HEK293 (cell line): ENCODE data around the gene DAAM1.

Source experiments
- BCL11B ChIP-seq: fragments of 450-650 bp; formaldehyde crosslinking; IDR thresholded peaks from 2 replicates; pipeline ENCODE4 v1.5.1; 2016; ENCODE audit warnings: low read depth, missing biosample characterization, missing genetic modification characterization
- HOXA7 ChIP-seq: sonication (generic); formaldehyde crosslinking; IDR thresholded peaks from 2 replicates; pipeline ENCODE4 v1.8.1; 2022; ENCODE audit warnings: missing genetic modification reagents, borderline replicate concordance
- KLF9 ChIP-seq: fragments of 450-650 bp; formaldehyde crosslinking; IDR thresholded peaks from 2 replicates; pipeline ENCODE4 v1.5.1; 2016; ENCODE audit warnings: missing biosample characterization, missing genetic modification characterization, low read depth
- OSR2 ChIP-seq: fragments of 450-650 bp; formaldehyde crosslinking; IDR thresholded peaks from 2 replicates; pipeline ENCODE4 v1.5.1; 2016; ENCODE audit warnings: missing biosample characterization, missing genetic modification characterization
- PRDM10 ChIP-seq: fragments of 450-650 bp; formaldehyde crosslinking; IDR thresholded peaks from 2 replicates; pipeline ENCODE4 v1.5.1; 2016; ENCODE audit warnings: missing biosample characterization, missing genetic modification characterization
- PRDM2 ChIP-seq: fragments of 450-650 bp; formaldehyde crosslinking; IDR thresholded peaks from 2 replicates; pipeline ENCODE4 v1.5.1; 2016; ENCODE audit warnings: missing biosample characterization, missing genetic modification characterization, borderline replicate concordance
- SCRT1 ChIP-seq: fragments of 450-650 bp; formaldehyde crosslinking; IDR thresholded peaks from 2 replicates; pipeline ENCODE4 v1.5.1; 2016; ENCODE audit warnings: missing biosample characterization, missing genetic modification characterization, borderline replicate concordance
- ZBTB21 ChIP-seq: fragments of 450-650 bp; formaldehyde crosslinking; IDR thresholded peaks from 2 replicates; pipeline ENCODE4 v1.5.1; 2017; ENCODE audit warnings: missing biosample characterization, missing genetic modification characterization
- ZFP3 ChIP-seq: fragments of 450-650 bp; formaldehyde crosslinking; IDR thresholded peaks from 2 replicates; pipeline ENCODE4 v1.5.1; 2016; ENCODE audit warnings: low read depth, missing biosample characterization, missing genetic modification characterization
- ZFP37 ChIP-seq: fragments of 450-650 bp; formaldehyde crosslinking; IDR thresholded peaks from 2 replicates; pipeline ENCODE4 v1.5.1; 2016; ENCODE audit warnings: missing biosample characterization, missing genetic modification characterization
- ZNF114 ChIP-seq: fragments of 450-650 bp; formaldehyde crosslinking; IDR thresholded peaks from 2 replicates; pipeline ENCODE4 v1.5.0; 2017; ENCODE audit warnings: missing biosample characterization, missing genetic modification characterization
- ZNF169 ChIP-seq: fragments of 450-650 bp; formaldehyde crosslinking; IDR thresholded peaks from 2 replicates; pipeline ENCODE4 v1.5.1; 2016; ENCODE audit warnings: missing biosample characterization, missing genetic modification characterization
- ZNF175 ChIP-seq: fragments of 450-650 bp; formaldehyde crosslinking; IDR thresholded peaks from 2 replicates; pipeline ENCODE4 v1.5.1; 2016; ENCODE audit warnings: missing biosample characterization, missing genetic modification characterization
- ZNF2 ChIP-seq: fragments of 450-650 bp; formaldehyde crosslinking; IDR thresholded peaks from 2 replicates; pipeline ENCODE4 v1.5.1; 2016; ENCODE audit warnings: missing biosample characterization, missing genetic modification characterization
- ZNF221 ChIP-seq: fragments of 450-650 bp; formaldehyde crosslinking; IDR thresholded peaks from 2 replicates; pipeline ENCODE4 v1.5.1; 2017; ENCODE audit warnings: missing biosample characterization, missing genetic modification characterization, borderline replicate concordance
- ZNF248 ChIP-seq: fragments of 450-650 bp; formaldehyde crosslinking; IDR thresholded peaks from 2 replicates; pipeline ENCODE4 v1.5.1; 2017; ENCODE audit warnings: missing biosample characterization, missing genetic modification characterization
- ZNF311 ChIP-seq: fragments of 450-650 bp; formaldehyde crosslinking; IDR thresholded peaks from 2 replicates; pipeline ENCODE4 v1.5.1; 2017; ENCODE audit warnings: missing biosample characterization, missing genetic modification characterization, borderline replicate concordance
- ZNF561 ChIP-seq: fragments of 450-650 bp; IDR thresholded peaks from 2 replicates; pipeline ENCODE4 v1.5.1; 2018; ENCODE audit warnings: missing biosample characterization, missing genetic modification characterization, borderline replicate concordance
- ZNF596 ChIP-seq: fragments of 450-650 bp; IDR thresholded peaks from 2 replicates; pipeline ENCODE4 v1.5.0; 2018; ENCODE audit warnings: missing biosample characterization, mild to moderate bottlenecking, missing genetic modification characterization, moderate library complexity
- ZNF660 ChIP-seq: fragments of 450-650 bp; IDR thresholded peaks from 2 replicates; pipeline ENCODE4 v1.5.1; 2018; ENCODE audit warnings: missing biosample characterization, mild to moderate bottlenecking, missing genetic modification characterization
- TF ChIP-seq, protein P1 (sequence below): fragments of 450-650 bp; formaldehyde crosslinking; IDR thresholded peaks from 2 replicates; pipeline ENCODE4 v1.5.1; 2016; ENCODE audit warnings: missing biosample characterization, missing genetic modification characterization
- TF ChIP-seq, protein P2 (sequence below): fragments of 450-650 bp; formaldehyde crosslinking; optimal IDR thresholded peaks from 2 replicates; pipeline ENCODE3; 2016; ENCODE audit warnings: missing biosample characterization, mild to moderate bottlenecking, missing genetic modification characterization
- TF ChIP-seq, protein P3 (sequence below): fragments of 450-650 bp; IDR thresholded peaks from 2 replicates; pipeline ENCODE4 v1.5.1; 2018; ENCODE audit warnings: missing biosample characterization, missing genetic modification characterization

Gene DAAM1

DNA sequence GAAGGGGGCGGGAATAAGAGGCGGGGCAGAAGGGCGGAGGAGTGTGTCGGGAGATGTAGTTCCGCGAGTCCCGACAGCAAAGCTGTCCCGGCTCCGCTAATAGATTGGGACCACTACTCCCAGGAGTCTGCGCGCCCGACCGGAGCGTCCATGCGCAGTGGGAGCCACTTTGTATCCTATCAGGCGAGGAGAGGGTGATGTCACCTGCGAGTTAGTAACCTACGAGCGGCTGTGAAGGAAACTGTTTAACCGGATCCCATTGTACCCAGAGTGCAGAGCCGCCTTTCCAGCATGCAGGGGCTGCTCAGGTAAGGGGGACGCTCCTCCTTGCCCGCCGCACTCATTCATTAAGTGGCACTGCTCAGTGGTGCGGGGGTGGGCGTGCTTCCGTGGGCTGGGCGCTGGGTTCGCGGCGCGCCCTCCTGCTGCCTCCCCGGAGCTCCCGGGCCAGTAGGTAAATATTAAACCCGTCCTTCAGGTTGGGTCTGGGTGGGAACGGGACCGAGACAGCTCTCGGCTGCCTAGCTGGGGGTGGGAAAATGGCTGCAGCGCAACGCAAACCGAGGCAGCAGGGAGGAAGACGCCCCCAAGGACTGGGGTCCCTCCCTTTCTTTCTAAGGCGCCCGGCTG, at the start of gene DAAM1 (continued):
- TF ChIP-seq, protein P1, sequence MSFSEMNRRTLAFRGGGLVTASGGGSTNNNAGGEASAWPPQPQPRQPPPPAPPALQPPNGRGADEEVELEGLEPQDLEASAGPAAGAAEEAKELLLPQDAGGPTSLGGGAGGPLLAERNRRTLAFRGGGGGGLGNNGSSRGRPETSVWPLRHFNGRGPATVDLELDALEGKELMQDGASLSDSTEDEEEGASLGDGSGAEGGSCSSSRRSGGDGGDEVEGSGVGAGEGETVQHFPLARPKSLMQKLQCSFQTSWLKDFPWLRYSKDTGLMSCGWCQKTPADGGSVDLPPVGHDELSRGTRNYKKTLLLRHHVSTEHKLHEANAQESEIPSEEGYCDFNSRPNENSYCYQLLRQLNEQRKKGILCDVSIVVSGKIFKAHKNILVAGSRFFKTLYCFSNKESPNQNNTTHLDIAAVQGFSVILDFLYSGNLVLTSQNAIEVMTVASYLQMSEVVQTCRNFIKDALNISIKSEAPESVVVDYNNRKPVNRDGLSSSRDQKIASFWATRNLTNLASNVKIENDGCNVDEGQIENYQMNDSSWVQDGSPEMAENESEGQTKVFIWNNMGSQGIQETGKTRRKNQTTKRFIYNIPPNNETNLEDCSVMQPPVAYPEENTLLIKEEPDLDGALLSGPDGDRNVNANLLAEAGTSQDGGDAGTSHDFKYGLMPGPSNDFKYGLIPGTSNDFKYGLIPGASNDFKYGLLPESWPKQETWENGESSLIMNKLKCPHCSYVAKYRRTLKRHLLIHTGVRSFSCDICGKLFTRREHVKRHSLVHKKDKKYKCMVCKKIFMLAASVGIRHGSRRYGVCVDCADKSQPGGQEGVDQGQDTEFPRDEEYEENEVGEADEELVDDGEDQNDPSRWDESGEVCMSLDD (tag by site-specific recombination): no peak
- TF ChIP-seq PRDM2: no peak
- TF ChIP-seq HOXA7 (CRISPR knock-in tag): no peak
- TF ChIP-seq ZFP37 (tag by site-specific recombination): 0 out of 2 replicates have a peak, but pooled peaks have one; percentile 59
- no peak for TF ChIP-seq ZFP3 (tag by site-specific recombination)
- TF ChIP-seq, protein P2, sequence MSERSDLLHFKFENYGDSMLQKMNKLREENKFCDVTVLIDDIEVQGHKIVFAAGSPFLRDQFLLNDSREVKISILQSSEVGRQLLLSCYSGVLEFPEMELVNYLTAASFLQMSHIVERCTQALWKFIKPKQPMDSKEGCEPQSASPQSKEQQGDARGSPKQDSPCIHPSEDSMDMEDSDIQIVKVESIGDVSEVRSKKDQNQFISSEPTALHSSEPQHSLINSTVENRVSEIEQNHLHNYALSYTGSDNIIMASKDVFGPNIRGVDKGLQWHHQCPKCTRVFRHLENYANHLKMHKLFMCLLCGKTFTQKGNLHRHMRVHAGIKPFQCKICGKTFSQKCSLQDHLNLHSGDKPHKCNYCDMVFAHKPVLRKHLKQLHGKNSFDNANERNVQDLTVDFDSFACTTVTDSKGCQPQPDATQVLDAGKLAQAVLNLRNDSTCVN (tag by site-specific recombination): peak; percentile 42
- no peak for TF ChIP-seq ZNF561 (tag by site-specific recombination)
- no peak for TF ChIP-seq ZNF175 (tag by site-specific recombination)
- TF ChIP-seq ZNF248 (tag by site-specific recombination): no peak
- TF ChIP-seq ZNF114 (tag by site-specific recombination): no peak
- no peak for TF ChIP-seq ZNF311 (tag by site-specific recombination)
- peak; percentile 49 for TF ChIP-seq OSR2 (tag by site-specific recombination)
- no peak for TF ChIP-seq ZBTB21 (tag by site-specific recombination)
- TF ChIP-seq SCRT1 (tag by site-specific recombination): no peak
- TF ChIP-seq ZNF169 (tag by site-specific recombination): no peak
- TF ChIP-seq BCL11B: no peak
- TF ChIP-seq KLF9 (tag by site-specific recombination): peak; percentile 70
- TF ChIP-seq PRDM10 (tag by site-specific recombination): no peak
- TF ChIP-seq ZNF660 (tag by site-specific recombination): no peak
- no peak for TF ChIP-seq ZNF221 (tag by site-specific recombination)
- TF ChIP-seq, protein P3, sequence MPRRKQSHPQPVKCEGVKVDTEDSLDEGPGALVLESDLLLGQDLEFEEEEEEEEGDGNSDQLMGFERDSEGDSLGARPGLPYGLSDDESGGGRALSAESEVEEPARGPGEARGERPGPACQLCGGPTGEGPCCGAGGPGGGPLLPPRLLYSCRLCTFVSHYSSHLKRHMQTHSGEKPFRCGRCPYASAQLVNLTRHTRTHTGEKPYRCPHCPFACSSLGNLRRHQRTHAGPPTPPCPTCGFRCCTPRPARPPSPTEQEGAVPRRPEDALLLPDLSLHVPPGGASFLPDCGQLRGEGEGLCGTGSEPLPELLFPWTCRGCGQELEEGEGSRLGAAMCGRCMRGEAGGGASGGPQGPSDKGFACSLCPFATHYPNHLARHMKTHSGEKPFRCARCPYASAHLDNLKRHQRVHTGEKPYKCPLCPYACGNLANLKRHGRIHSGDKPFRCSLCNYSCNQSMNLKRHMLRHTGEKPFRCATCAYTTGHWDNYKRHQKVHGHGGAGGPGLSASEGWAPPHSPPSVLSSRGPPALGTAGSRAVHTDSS: no peak
- no peak for TF ChIP-seq ZNF2
- no peak for TF ChIP-seq ZNF596 (tag by site-specific recombination)
